HG03045 (cell line): Measurements from ENCODE around the gene TRAF1.

Source experiments
- ATAC-seq: cut with Tn5 transposase; IDR thresholded peaks from one replicate; pipeline ENCODE4 v1.9.1; 2021; ENCODE audit warnings: mild to moderate bottlenecking, moderate library complexity; ENCODE audit not compliant: unreplicated experiment

The TRAF1 gene

DNA sequence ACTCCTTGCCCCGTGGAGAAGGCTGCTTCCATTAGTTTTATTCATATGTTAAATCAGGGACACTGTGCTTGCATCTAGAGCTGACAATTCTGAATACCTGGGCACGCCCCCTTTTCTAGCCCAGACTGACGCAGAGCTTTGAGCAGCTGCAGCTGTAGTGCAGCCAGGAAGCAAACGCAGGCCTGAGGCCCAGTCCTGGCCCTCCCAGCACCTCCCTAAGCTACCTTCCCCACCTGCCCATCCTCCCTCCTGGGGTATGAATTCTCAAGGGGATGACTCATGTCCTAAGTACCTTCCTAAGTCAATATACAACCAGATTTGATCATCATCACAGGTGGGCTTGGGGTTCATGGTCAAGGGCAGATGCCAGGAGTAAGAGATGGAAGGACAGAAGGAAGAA is 53.1 kb downstream of the TRAF1 start:
- no peak for ATAC-seq

DNA sequence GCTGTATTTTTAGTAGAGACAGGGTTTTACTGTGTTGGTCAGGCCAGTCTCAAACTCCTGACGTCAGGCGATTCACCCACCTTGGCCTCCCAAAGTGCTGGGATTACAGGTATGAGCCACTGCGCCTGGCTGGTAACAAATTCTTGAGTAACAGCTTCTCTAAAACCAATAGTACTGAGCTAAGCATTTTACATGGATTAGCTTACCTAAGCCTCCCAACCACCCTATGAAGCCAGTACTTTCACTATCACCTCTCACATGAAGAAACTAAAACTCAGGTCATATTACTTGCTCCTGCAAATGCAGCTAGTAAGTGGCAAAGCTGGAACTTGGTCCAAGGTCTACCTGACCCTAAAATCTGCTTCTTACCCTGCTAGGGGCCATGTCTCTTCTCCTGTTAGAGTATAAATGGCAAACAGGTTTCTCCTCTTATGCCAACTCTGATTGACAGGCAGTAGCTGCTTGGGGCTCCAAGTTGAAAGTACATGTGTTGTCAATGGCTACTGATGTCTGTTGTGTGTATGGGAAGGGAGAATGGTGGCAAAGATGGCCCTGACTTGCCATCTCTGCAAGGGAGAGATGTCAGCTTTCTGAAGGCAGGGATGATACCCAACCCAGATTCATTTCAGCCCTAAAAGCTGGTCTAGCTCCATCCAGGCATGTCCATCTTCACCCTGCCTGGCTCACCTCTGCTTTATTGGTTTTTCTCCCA is 53.6 kb downstream of the TRAF1 start:
- no peak for ATAC-seq

DNA sequence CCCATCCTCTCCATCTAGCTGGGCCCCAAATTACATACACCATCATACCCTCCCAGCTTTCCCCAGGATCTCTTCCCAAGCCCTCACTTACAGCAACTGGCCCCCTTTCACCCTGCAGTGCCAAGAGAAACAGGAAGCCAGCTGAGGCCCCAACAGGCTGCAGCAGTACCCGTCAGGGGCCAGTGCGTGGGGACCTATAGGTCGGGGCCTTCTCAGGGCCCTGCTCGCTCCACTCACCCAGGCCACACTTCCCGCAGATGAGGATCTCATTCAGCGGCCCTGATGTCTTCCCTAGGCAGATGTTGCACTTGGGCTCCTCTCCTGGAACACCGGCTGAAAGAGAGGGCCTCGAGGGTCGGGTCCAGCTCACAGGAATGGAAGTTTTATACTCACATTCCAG is 56.4 kb downstream of the TRAF1 start:
- ATAC-seq, result no peak

DNA sequence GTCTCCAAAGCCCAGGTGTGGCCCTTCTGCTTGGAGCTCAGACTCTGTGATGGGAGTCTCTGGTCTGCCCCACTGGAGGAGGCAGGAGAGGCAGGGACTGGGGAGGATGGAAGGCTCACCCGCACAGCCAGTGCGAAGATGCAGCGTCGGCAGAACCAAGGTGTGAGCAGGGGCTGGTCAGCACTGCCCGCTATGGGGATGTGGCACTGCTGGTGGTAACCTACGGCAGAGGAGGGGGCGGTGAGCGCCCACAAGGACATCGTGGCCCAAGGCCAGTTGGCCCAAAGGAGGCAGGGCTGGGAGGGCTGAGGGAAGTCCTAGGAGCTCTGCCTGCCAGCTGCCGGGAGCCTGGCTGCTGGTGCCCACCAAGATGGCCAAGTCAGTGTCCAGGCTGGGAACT is 56.9 kb downstream of the TRAF1 start:
- no peak for ATAC-seq

DNA sequence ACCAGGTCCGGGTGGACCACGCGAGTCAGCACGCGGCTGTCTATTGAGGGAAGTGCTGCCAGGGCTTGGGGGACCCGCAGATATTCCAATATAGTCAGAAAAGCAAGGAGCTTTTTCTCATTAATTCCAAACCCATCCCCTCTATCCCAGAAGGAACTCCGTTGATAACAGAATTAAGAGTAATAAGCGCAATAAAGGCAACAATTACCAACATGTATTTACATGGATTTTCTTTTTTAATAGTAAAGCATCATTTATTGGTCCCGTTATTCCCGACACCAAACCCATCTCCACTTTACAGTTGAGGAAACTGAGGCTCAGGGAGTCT is 57.3 kb downstream of the TRAF1 start:
- no peak for ATAC-seq

DNA sequence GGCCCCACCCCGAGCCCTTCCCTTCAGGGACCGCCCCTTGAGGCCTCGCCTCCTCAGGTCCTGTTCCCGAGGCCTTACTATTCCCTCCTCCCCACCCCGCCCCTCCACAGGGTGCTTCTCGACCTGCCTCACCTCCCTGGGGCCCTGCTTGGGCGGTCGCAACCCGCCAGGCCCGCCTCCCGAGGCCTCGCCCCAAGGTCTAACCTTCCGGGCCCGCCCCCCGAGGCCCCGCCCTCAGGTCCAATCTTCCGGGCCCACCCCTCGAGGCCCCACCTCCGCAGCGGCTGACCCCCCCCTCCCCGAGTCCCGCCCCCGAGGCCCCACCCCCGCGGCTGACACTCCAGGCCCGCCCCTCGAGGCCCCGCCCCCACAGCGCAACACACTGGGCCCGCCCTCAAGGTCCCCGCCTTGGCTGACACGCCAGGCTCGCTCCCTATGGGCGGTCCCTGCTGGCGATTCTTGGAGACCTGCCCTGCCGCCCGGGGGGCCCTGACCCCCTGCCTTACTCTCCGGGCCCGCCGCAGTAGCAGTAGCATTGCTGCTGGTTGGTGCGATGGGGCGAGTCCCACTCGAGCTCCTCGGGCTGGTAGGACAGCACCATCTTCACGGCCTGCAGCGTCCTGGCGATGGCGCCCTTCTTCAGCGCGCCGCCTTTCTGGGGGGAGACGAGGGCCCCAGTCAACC is 57.8 kb downstream of the TRAF1 start:
- ATAC-seq, result peak; percentile 86

DNA sequence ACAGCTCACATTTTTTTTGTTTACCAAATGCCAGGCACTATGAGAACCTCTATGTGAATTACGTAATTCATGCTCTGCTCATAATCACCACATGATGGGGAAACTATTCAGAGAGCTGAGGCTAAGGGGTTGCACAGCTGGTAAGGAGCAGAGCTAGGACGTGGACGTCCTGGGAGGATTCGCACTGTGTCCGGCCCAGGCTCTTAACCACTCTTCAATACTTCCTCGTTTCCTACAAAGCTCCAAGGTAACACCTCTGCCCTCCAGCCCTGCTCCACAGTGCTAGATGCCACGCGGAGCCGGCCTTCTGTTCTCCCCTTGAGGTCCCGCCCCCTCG is 58.3 kb downstream of the TRAF1 start:
- ATAC-seq, result no peak

DNA sequence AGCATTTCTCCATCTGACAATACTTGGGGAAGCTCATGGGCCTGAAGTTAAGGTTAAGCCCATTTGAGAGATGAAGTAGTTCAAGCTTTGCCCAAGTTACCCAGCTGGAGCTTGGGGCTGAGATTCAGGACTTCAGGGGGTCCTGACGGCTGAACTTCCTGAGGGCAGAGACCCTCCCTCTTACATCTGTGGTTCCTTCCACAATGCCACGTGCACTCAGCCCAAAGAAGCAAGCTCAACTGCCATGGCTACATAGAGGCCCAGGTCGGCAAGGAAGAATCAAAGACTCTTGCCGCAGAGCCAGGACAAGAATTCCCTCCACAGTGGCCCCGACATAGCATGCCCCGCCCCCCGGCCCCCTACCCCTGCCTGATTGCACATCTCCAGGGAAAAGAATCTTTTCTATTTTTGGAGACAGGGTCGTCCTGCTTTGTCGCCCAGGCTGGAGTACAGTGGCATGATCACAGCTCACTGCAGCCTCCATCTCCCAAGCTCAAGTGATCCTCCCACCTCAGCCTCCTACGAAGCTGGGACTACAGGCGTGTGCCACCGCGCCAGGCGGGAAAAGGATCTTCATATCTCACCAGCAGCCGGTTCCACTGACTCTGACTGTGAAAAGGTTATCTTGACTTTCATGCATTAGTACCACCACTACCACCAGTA is 58.8 kb downstream of the TRAF1 start:
- ATAC-seq, result no peak

DNA sequence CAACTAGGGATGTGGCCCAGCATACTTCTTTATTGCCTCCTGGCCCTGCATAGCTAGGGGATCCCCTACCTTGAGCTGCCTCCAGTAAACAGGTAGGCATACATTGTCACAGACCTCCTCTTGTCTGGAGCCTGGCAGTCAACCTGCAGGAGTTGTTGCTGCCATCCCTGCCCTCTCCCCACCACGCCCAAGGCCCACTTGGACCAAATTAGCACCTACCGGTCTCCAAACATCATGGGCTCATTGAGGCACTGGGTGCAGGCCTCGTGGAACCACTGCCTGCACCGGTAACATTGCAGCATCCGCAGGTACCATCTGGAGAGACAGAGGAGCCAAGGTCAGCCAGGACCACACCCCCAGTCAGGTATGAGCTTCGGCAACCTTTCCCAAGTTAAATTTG is 59.9 kb downstream of the TRAF1 start:
- no peak for ATAC-seq

DNA sequence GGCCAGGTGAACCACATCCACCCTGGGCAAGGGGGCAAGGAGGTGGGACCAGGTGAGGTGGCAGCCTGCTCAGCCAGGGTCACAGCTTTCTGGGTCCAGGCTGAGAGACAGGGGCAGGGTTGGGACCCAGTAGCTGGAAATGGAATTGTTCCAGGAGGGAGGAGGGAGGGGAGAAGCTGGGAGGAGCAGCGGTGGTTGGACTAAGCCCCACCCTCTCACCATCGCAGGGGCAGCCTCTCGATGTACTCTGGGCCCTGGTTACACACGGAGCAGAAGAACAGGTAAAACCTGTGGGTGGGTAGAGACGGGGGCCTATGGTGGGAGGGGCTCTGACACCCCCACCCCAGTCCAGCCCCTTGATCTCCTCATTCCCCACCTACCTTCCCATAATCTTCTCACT is 60.8 kb downstream of the TRAF1 start:
- ATAC-seq, result no peak

DNA sequence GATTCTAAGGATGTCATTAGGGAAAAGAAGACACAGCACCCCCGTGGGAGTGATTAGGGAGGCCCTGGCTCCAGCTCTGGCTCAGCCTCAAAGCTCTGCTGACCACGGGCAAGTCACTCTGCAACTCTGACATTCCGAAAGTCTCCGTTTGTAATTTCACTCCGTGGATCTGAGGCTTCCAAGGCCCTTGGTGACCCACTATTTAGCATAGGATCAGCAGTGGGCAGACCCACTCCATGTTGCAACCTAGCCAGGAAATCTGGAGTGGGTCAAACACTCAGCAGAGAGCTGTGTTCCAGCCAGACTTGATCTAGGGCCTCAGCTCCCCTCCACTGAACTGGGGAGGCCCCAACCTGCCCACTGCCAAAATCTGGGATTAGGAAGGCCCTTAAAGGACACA is 61.4 kb downstream of the TRAF1 start:
- no peak for ATAC-seq

DNA sequence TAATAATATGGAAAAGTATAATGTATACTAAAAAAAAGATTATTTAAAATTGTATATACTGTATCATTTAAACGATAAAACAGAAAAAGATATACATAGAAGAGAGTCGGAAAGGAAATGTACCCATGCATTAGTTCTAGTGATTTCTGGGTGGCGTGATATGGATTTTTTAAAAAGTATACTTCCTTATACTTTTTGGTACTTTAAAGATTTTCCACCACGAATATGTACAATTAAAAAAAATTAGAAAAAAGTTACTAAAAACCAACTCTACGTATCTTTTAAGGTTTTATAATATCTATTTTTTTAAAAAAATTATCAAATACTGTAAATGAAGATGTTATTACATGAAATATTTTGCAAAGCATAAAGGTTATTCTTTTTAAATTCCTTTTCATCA is 61.9 kb downstream of the TRAF1 start:
- ATAC-seq, result no peak

DNA sequence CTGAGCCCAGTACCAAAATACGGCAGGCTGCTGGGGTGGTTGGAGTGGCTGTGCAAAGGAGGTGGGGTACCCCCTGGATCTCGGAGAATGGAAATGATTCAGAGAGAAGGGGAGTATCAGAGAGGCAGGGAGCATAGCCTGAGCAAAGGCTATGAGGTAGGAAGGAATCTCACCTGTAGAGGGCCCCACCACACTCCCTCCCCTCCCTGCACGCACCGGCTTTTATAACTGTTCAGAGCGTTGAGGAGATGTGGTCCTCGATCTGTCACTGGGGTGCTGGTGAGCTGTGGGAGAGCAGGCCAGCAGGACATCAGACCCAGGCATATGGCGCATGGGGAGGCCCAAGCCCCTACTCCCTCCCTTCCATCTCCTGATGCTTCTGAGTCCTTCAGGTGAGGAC is 62.8 kb downstream of the TRAF1 start:
- no peak for ATAC-seq

DNA sequence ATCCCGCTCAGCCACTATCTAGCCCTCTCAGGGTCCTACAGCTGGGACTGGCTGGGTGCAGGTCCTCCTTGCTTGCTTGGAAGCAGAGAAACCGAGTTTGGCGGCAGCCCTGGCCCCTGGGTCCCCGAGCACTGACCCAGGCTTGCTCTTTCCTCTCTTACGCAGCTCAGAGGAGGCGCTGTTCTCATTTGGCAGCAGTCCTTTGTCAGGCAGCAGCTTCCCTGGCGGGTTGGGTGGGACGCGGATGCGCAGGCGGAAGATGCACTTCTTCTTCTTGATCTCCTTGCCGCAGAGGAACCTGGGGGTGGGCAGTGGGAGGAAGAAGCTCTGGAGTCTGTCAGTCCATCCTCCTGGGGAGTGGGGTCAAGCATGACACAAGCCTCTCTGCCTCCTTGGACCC is 64.1 kb downstream of the TRAF1 start:
- no peak for ATAC-seq

DNA sequence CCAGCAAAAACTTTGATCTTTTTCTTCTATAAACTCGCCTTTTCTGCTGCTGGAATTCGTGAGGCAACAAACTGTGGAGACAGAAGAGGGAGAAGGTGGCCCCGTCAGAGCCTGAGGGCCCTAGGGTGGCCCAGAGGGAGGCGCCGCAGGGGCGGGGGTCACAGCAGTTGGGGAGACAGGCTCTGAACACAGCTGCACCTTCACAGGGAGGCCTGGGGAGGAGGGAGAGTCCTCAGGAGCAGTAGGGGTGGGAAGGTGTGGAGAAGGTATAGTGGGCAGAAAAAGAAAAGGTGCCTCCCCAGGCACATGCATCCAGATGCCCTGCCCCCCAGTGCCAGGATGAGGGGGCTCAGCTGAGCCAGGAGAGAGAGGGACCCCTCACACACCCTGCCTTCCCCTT is 64.7 kb downstream of the TRAF1 start:
- ATAC-seq, result no peak

DNA sequence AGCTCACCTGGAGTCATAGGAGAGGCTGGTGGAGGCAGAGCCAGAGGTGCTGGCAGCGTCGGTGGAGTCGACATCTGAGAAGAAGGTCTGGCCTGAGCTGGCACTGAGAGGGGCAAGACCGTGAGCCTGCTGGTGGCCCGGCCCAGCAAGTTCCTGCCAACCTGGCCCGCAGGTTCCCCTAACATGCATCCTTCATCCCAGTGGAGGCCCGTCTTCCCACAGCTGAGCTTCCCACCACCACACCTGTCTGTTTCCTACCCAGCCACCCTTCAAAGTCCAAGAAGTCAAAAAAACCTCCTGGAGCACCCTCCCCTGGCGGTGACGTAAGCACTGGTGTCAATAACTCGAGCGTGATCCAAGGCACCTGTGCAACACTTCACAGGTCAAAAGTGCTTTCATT is 66.5 kb downstream of the TRAF1 start:
- ATAC-seq, result no peak

DNA sequence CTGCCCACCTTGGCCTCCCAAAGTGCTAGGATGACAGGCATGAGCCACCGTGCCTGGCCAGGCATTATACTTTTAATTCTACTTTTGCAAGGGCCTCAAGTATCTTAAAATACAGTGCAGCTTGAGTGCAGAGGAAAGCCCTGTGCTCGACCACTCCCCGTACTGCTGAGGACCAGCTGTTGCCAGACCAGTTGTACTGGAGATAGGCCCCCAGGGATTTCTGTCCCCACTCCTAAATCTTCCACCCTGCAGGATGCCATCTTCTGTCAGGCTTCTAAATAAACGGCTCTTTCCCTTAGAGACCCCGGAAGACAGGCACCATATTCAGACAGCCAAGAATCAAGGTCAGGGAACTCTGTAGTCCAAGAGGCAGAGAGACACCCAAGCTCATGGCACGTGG is 67.2 kb downstream of the TRAF1 start:
- ATAC-seq, result no peak

DNA sequence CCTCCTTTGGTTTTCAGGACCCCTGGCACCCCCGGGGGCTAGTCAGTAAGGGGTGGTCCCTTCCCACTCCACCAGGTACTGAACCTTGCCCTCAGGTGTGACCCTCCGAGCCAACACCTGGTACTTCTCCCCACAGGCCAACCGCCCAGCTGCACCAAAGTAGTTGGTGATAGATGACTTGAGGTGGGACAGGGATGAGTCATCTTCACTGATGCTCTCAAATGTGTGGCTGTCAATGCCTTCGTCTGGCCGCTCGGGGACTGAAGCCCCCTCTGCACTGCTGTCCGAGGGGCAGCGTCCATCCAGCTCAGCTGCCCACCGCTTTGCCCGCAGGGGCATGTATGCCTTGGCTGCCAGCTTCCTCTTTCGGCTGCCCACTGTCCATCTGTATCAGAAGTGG is 68.7 kb downstream of the TRAF1 start:
- ATAC-seq, result no peak

DNA sequence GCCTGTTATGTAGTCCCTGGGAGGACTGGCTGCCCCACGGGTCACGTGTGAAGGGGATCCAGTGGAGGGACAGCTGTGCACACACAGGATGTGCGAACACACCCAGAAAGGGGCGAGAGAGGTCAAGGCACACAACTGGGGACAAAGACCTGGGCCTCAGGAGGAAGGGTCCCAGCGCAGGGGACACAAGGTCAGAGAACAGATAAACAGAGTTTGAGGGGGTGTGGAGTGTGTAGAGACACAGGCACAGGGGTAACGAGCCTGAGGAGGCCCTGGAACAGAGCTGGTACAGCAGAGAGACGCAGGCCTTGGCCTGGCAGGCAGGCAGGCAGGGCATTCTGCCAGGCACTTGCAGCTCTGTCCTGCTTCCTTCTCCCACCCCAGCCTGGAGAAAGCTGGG is 69.1 kb downstream of the TRAF1 start:
- no peak for ATAC-seq

DNA sequence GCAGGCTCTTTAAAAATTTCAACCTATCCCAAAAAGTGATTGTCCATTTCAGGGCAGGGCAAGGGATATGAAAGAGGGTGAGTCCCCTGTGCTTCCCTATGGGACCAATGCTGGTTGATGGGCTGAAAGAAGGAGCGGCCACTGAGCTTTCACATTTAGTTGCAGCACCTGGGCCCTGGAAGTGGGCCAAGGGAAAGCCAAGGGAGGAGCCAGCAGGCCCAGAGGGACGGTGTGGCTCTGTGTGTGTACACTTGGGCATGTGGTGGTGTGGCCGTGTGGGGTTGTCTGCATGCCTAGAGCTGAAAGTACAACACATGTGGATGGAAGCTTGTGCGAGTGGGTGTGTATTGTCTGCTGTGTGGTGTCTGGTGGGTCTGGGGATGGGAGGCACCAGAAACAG is 69.9 kb downstream of the TRAF1 start:
- no peak for ATAC-seq

DNA sequence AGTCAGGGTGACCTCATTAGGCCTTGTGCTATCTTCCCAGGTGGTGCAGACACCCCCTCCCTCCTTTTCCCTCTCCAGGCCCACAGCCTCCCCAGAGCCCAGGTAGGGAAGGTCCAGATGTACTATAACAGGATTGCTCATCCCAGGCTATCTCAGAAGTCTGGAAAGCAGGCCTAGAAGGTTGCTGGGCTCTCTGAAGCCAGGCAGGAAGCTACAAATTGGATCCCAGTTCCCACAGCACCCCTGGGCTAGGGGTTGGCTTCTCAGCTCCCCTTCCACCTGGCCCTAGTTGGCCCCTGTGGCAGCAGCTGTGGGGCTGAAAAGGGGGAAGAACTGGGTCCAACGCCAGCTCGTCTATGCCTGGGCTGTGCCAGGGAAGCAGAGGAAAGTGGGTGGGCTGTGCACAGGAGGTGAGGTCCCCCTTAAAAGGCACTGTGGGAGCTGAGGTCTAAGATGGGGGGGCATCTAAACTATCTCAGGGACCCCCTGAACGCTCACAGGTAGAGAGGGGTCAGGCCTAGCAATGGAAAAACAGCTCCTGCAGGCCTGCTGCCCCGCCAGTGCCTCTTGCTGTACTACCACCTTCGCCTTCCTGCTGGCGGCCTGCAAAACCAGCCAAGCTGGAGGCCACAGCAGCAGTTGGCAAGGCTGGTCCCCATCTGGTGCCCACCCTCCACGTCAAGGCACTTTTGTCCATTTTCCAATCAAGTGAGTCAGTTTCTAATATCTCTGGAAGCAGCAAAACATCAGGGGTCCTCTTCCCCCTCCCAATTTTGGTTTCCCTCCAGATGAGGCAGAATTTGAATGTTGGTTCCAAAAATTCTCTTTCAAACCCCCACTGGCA is 70.5 kb downstream of the TRAF1 start:
- no peak for ATAC-seq
